Ovary (tissue), 9 donors: ENCODE results near the gene HECW1. TPM values are rescaled to one million over a fixed set of nuclear protein-coding genes. Genes with fewer than 3 reads are reported as not detected.

Experiments used
- DNase-seq, 5 donors: peaks; one replicate each; pipeline ENCODE4 v3.0.0-alpha.2; 2019 to 2020
- H3K27ac ChIP-seq, 2 donors: fragments of 200-600 bp; one replicate each; pipeline versions ENCODE4 v1.5.1 to v1.8.0; 2019 to 2022
- H3K27me3 ChIP-seq: fragments of 200-600 bp; one replicate; pipeline ENCODE4 v1.8.0; 2022
- H3K36me3 ChIP-seq: fragments of 200-600 bp; sonication (generic); one replicate; pipeline ENCODE4 v1.5.1; 2019
- H3K4me1 ChIP-seq: one replicate; pipeline ENCODE4 v1.8.1; 2013; ENCODE audit warnings: mild to moderate bottlenecking, moderate library complexity; ENCODE audit not compliant: insufficient read depth
- H3K4me3 ChIP-seq: fragments of 200-600 bp; sonication (generic); one replicate; pipeline ENCODE4 v1.5.1; 2017
- H3K9me3 ChIP-seq, 2 donors: fragments of 200-600 bp in 1 of 2; sonication (generic) in 1 of 2; one replicate each; pipeline versions ENCODE4 v1.5.1 to v1.8.1; 2013 to 2019; ENCODE audit warnings: mild to moderate bottlenecking in 1 of 2, moderate library complexity in 1 of 2
- CTCF ChIP-seq, 3 donors: fragments of 450-650 bp in 2 of 3; fragments of 200-600 bp in 1 of 3; IDR thresholded peaks; one replicate each; pipeline versions ENCODE4 v1.5.1 to v1.8.0; 2016 to 2022; ENCODE audit warnings: antibody characterized with exemption in 3 of 3, mild to moderate bottlenecking in 1 of 3
- EP300 ChIP-seq: sonication (generic); formaldehyde crosslinking; IDR thresholded peaks from one replicate; pipeline ENCODE4 v1.6.1; 2017; ENCODE audit warnings: antibody characterized with exemption
- POLR2A ChIP-seq: fragments of 450-650 bp; IDR thresholded peaks from one replicate; pipeline ENCODE4 v1.6.1; 2017; ENCODE audit warnings: antibody characterized with exemption, mild to moderate bottlenecking, moderate library complexity
- WGBS, 3 donors: extraction: QIAGEN DNeasy Blood & Tissue Kit in 1 of 3; methylation state at CpG; one replicate each; pipeline versions ENCODE4 v1.1.5 to v1.1.7; 2013 to 2017; 5-methylcytosine and 5-hydroxymethylcytosine counted together
- intact Hi-C, 4 donors: fragments of 100-400 bp; cut with DNase I; formaldehyde crosslinking; loops; one replicate each; pipeline versions ENCODE4 v1.11.0 to v1.15.1; 2022 to 2023
- polyA plus RNA-seq, 2 donors: library from polyadenylated mRNA; stranded (reverse); fragments of 200-250 nt in 1 of 2; fragments of 350-450 nt in 1 of 2; fragmentation: Illumina TruSeq in 1 of 2; extraction: RNeasy Lipid Tissue Mini Kit (QIAGEN cat#74804) in 1 of 2; gene quantifications; one replicate each; pipeline ENCODE4 v1.2.3, GENCODE V29; 2013 to 2014
- total RNA-seq, 7 donors: library from RNA; depleted of rRNA in 2 of 7; stranded (reverse); fragments of >200 nt in 2 of 7; fragmentation: NEBNext Ultra II Directional in 3 of 7; extraction: Animal tissue kit (Norgen Biotek cat#: 25700) in 3 of 7; gene quantifications; one replicate each; pipeline versions ENCODE4 v1.1.0 to v1.2.4, GENCODE V29; 2016 to 2023
- donor health status: DM: no; HTN: no; CAD: no; lungs with moderate emphysema.
- donor health status: DM: no; HTN: no; CAD: no.
- donor health status: Bipolar disorder and iron deficiency.
- donor health status: DM: yes; HTN: yes; CAD: no.
- donor health status: DM: no; HTN: no; CAD: no.
- donor health status: DM: yes; HTN: yes; CAD: no.

Gene HECW1
- total and polyA plus RNA-seq, 9 donors = 0.31 to 6.4 (median 1.8) TPM; not detected in 1

GRCh38 chr7:43492896-43493295 is 380.4 kb downstream of the HECW1 start:
- no peak for TF ChIP-seq EP300
- TF ChIP-seq POLR2A = no peak
- TF ChIP-seq CTCF (IDR thresholded peaks at IDR 0.05) = no peak
- Histone ChIP-seq H3K27me3 (no peaks in the 10 kb centered on the region), H3K4me1 (no peaks in the 10 kb centered on the region), H3K36me3 (no peaks in the 10 kb centered on the region), H3K4me3 (no peak overlapping the region), H3K9me3 (no peaks in the 10 kb centered on the region), H3K27ac (no peak overlapping the region)
- intact Hi-C loops = no loop called here
- DNase-seq = no peak
- 94 to 97% (median 94%) methylated on average over 5 of the region's 5 CpGs for WGBS, 3 donors

GRCh38 chr7:43495572-43495971 is 383.1 kb downstream of the HECW1 start:
- Histone ChIP-seq H3K4me3 (no peak overlapping the region), H3K27ac (no peak overlapping the region)
- WGBS, 3 donors = 81 to 97% (median 94%) methylated on average over 4 of the region's 4 CpGs

DNA sequence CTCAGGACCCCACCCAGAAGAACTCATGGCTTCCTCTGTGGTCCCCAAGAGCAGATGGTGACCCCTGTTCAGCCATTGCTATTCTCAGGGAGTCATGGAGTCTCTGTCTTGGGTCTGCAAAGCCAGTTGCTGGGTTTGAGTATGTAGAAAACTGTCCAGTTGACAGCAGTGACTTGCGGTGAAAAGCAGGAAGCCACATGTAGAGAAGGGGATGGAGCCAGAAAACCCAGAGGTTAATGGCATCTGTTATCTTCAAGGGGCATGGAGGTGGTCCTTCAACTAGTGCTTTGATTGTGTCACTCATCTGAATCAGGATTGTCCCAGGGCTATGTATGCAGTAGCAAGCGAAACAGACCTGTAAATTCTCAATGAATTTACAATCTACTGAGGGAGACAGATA is 384.1 kb downstream of the HECW1 start:
- 96 to 98% (median 97%) methylated on average over 2 of the region's 2 CpGs for WGBS, 3 donors
- Histone ChIP-seq H3K36me3 (no peaks in the 10 kb centered on the region), H3K9me3 (no peaks in the 10 kb centered on the region), H3K27me3 (no peaks in the 10 kb centered on the region), H3K4me1 (no peaks in the 10 kb centered on the region), H3K4me3 (no peak overlapping the region), H3K27ac (no peak overlapping the region)
- intact Hi-C loops = no loop called here
- no peak for DNase-seq
- no peak for TF ChIP-seq EP300
- no peak for TF ChIP-seq POLR2A
- TF ChIP-seq CTCF (IDR thresholded peaks at IDR 0.05) = no peak

More at GRCh38 chr7:43495572-43495971, 383.1 kb downstream of the HECW1 start:
- TF ChIP-seq EP300 = no peak
- no peak for TF ChIP-seq POLR2A
- no peak for TF ChIP-seq CTCF (IDR thresholded peaks at IDR 0.05)
- intact Hi-C loops = no loop called here
- Histone ChIP-seq H3K4me1 (no peaks in the 10 kb centered on the region), H3K36me3 (no peaks in the 10 kb centered on the region), H3K27me3 (no peaks in the 10 kb centered on the region), H3K9me3 (no peaks in the 10 kb centered on the region)
- DNase-seq = no peak

GRCh38 chr7:43501870-43502269 is 389.4 kb downstream of the HECW1 start:
- Histone ChIP-seq H3K4me3 (no peak overlapping the region), H3K9me3 (no peaks in the 10 kb centered on the region), H3K36me3 (no peaks in the 10 kb centered on the region), H3K27me3 (no peaks in the 10 kb centered on the region), H3K4me1 (no peaks in the 10 kb centered on the region), H3K27ac (no peak overlapping the region)
- 11 to 18% (median 15%) methylated on average over 3 of the region's 3 CpGs for WGBS, 3 donors
- intact Hi-C loops = no loop called here
- TF ChIP-seq CTCF (IDR thresholded peaks at IDR 0.05) (no peak), EP300 (no peak), POLR2A (no peak)
- DNase-seq = no peak
